Dermis blood vessel endothelial cell (primary cell): ENCODE results near the gene POMT1. TPM values are rescaled to one million over a fixed set of nuclear protein-coding genes. Genes with fewer than 3 reads are reported as not detected.
A peak's percentile ranks its signal among the peaks of the same experiment; 100 is the strongest.
"Not testable (repeated sequence)": the region's sequence is repeated elsewhere in the genome, so short reads cannot be mapped to it uniquely, and the experiment has no call there.

Experiments used
- DNase-seq: peaks from one replicate; pipeline ENCODE4 v3.0.0; 2010
- total RNA-seq: library from RNA; depleted of rRNA; stranded (reverse); fragments of >200 nt; gene quantifications from 2 replicates; pipeline ENCODE4 v1.2.3, GENCODE V29; 2014

Gene POMT1
- total RNA-seq, 1 donor from 2014 or later: 26.2 TPM

DNA sequence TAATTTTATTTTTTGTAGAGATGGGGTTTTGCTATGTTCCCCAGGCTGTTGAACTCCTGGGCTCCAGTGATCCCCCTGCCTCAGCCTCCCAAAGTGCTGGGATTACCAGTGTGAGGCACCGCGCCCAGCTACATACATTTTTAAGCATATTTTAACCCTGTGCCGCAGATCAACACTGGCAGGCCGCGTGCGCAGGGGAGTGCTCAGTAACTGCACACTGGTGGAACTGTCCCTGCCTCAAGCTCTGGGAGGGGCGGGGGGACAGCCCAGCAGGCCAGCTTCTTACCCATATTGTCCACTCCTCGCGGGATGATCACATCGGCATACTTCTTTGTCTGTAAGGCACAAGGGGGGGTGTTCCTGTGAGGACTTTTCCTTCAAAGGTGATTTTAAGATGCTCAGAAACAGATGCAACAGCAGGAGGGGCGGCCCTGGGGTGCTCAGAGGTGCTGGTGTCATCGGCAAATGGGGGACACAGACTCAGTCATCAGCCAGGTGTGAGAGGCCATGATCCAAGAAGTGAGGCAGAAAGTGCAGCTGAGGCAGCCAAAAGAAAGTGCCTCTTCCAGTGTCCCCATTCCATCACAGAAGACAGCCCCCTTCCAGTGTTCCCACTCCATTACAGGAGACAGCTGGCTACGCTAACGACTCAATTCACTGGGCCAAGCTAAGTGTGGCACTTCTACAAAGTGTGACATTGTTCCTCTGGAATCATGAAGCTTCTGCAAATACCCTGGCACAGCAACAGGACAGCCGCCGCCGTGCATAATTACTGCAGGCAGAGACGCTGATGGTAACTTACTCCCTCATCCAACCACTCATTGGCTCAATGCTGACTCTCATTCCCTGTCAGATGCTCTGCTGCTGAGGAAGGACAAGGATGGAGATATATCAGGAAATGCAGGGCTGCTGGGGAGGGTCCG lies 23.2 kb downstream of the POMT1 start:
- no peak for DNase-seq

GRCh38 chr9:131528186-131528585 lies 25.5 kb downstream of the POMT1 start:
- DNase-seq: no peak

- DNase-seq: no peak
Measured at GRCh38 chr9:131528886-131529505, 26.3 kb downstream of the POMT1 start.

DNA sequence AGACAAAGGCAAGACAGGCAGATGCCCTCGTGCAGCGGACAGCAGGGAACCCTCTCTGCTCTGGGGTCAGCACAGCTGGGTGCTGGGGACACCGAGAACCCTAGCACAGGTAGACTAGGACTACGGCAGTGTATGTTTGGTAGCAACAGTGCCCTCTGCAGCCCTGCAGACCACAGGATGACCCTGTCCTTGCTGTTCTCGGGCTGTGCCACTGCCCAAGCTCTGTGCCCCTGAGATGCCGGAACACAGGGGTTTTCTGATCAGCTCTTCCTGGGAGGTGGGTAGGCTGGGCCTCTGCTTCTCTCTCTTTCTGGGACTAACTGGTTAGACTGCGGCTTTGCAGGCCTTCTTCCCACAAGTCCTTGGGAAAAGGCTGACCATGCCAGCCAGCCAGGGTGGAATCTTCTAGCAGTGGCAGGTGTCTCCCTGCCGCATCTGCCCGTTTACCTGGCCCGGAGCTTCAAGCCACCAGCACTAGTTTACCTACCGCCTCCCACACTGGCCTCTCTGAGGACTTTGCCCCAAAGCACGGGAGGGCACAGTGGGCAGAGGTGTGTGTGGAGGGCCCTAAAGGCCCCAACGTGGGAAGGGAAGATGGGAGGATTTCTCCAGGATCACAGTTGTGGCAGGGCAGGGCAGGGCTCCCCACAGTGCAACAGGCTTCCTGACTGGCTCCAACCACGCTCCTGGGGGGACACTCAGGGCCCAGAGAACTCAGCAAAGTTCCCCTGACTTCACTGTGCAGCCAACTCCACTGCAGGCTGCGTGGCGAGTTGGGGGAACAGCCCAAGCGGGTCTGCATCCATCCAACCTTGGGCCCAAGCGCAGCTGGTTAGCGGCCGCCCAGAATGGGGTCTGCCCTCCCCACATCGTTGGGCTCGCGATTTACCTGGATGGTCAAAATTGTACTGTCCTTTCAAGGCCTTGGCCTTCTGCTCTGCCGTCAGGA lies 27.2 kb downstream of the POMT1 start:
- no peak for DNase-seq

DNA sequence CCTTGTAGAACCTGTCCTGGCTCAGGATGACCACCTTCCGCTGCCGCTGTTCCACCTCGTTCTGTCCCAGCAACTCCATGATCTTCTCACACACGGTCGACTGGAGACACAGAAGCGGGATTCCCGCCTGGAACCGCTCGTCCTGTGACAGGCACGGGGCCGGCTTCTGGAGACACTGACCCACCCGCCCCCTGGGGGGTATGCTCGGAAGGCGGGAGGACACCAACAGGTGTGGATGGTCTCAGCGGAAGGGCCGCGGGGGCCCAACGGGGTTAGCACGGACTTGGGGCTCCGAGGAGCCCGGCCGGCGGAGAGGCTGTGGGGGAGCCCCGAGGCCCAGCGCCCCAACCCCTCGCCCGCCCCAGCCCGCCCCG lies 27.8 kb downstream of the POMT1 start:
- peak; percentile 57 for DNase-seq

- peak; percentile 88 for DNase-seq
Measured at GRCh38 chr9:131530920-131531832, 28.5 kb downstream of the POMT1 start, which contains the start of gene UCK1. UCK1 (minus strand) TSS chr9:131531263; CDS start chr9:131531174, 89 bp downstream.

DNA sequence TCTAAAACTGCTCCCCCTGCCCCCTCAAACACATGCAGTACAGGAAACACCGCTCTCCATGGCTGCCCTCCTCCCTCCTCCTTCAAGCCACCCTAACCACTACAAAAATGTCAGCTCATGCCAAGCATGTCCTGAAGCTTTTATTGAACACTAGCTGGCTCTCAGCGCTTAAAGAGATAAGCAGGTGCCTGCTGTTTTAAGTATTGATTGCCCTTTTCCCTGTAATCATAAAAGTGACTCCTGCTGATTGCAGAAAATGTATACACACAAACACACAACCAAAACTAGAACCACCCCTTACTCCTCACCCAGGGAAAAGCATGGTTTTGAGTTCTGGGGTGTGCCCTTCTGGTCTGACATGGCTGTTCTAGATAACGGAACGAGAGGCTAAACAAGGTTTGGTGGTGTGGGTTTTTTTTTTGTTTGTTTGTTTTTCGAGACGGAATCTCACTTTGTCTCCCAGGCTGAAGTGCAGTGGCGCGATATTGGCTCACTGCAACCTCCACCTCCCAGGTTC lies 32.1 kb downstream of the POMT1 start:
- no peak for DNase-seq

- no peak for DNase-seq
Measured at GRCh38 chr9:131537946-131538345, 35.2 kb downstream of the POMT1 start.

- DNase-seq: no peak
Measured at GRCh38 chr9:131539223-131539923, 36.7 kb downstream of the POMT1 start.

GRCh38 chr9:131543141-131543540 lies 40.4 kb downstream of the POMT1 start:
- no peak for DNase-seq

GRCh38 chr9:131545003-131545785 lies 42.5 kb downstream of the POMT1 start, which contains the start of gene PRRT1B:
PRRT1B (plus strand) TSS chr9:131545523; CDS start chr9:131545616, 93 bp downstream.
- DNase-seq: peak; percentile 10

GRCh38 chr9:131545786-131546335 lies 43.1 kb downstream of the POMT1 start:
- no peak for DNase-seq

- DNase-seq: peak; percentile 22
Measured at GRCh38 chr9:131546336-131547084, 43.8 kb downstream of the POMT1 start.

DNA sequence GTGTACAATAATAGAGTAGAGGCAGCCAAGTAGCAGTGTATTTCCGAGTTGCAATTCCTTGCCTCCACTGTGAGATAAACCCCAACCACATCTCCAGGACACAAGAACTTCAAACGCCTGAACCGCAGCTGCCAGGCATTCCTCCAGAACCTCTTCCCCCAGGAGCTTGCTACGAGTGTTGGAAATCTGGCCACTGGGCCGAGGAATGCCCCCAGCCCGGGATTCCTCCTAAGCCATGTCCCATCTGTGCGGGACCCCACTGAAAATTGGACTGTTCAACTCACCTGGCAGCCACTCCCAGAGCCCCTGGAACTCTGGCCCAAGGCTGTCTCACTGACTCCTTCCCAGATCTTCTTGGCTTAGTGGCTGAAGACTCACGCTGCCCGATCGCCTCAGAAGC lies 46.5 kb downstream of the POMT1 start:
- not testable (repeated sequence) for DNase-seq

- DNase-seq: not testable (repeated sequence)
Measured at GRCh38 chr9:131550465-131550864, 47.7 kb downstream of the POMT1 start.

DNA sequence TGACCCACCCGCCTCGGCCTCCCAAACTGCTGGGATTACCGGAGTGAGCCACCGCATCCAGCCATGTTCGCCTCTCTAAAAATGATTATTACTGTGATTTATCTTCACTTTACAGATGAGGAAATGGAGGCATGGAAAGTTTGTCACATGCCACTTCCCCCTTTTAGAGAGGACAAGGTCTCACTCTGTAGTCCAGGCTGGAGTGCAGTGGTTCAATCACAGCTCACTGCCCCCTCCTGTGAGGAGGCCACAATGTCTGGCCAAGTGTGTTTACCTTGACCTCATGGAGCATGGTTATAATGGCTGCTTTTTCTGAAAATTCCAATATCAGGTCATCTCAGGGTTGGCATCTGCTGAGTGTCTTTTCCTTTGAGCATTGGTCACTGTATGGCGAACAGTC lies 49.3 kb downstream of the POMT1 start:
- no peak for DNase-seq

- no peak for DNase-seq
Measured at GRCh38 chr9:131554087-131554842, 51.5 kb downstream of the POMT1 start.

DNA sequence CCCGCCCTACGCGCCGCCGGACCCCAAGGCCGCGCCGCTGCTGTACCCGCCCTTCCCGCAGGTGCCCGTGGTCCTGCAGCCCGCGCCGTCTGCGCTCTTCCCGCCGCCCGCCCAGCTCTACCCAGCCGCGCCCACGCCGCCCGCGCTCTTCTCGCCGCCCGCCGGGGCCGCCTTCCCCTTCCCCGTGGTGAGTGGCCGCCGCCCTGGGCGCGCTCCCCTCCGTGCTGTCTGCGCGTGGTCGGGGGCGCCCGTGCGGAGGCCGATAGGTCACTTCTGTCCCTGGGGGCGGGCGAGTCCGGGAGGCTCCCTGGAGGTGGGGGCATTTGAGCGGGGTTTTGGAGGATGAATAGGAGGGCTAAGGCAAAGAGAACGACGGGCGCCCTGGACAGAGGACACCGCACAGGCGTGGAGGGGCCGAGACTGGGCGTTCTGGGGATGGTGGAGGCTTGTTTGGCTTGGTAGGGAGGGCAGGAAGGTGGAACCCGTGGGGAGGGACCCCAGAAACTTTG lies 52.2 kb downstream of the POMT1 start:
- DNase-seq: no peak
